H9 (cell line): ENCODE results near the gene RIPK4. TPM values are rescaled to one million over a fixed set of nuclear protein-coding genes. Genes with fewer than 3 reads are reported as not detected.

Experiments
- DNase-seq: peaks from one replicate; pipeline ENCODE4 v3.0.0-alpha.2; 2017
- H2AFZ ChIP-seq: one replicate; pipeline ENCODE4 v1.6.1; 2013; ENCODE audit warnings: mild to moderate bottlenecking, low read length, control low read depth, moderate library complexity
- H2AK5ac ChIP-seq: 2 replicates; pipeline ENCODE4 v1.6.1; 2013; ENCODE audit warnings: low read length, control low read depth, mixed read lengths; ENCODE audit not compliant: insufficient read length
- H2BK120ac ChIP-seq: one replicate; pipeline ENCODE4 v1.6.1; 2013; ENCODE audit warnings: low read depth, mild to moderate bottlenecking, low read length, control low read depth, inconsistent platforms; ENCODE audit not compliant: poor library complexity, severe bottlenecking
- H2BK12ac ChIP-seq: 2 replicates; pipeline ENCODE4 v1.6.1; 2013; ENCODE audit warnings: low read length, control low read depth, mixed read lengths, low read depth; ENCODE audit not compliant: insufficient read length
- H2BK15ac ChIP-seq: 2 replicates; pipeline ENCODE4 v1.6.1; 2013; ENCODE audit warnings: low read depth, low read length, control low read depth
- H2BK20ac ChIP-seq: one replicate; pipeline ENCODE4 v1.6.1; 2013; ENCODE audit warnings: low read depth, mild to moderate bottlenecking, low read length, control low read depth, inconsistent platforms; ENCODE audit not compliant: poor library complexity, severe bottlenecking
- H2BK5ac ChIP-seq: 2 replicates; pipeline ENCODE4 v1.6.1; 2013; ENCODE audit warnings: low read length, control low read depth, mixed read lengths; ENCODE audit not compliant: insufficient read length
- H3K14ac ChIP-seq: 2 replicates; pipeline ENCODE4 v1.6.1; 2013; ENCODE audit warnings: low read length, control low read depth; ENCODE audit not compliant: insufficient read depth
- H3K18ac ChIP-seq: 2 replicates; pipeline ENCODE4 v1.6.1; 2013; ENCODE audit warnings: low read depth, mild to moderate bottlenecking, mixed read lengths, low read length, control low read depth; ENCODE audit not compliant: insufficient read length
- H3K23ac ChIP-seq: 2 replicates; pipeline ENCODE4 v1.6.1; 2013; ENCODE audit warnings: low read length, control low read depth, mixed read lengths, low read depth; ENCODE audit not compliant: insufficient read length
- H3K23me2 ChIP-seq: 2 replicates; pipeline ENCODE4 v1.6.1; 2013; ENCODE audit warnings: low read depth, mild to moderate bottlenecking, mixed read lengths, low read length, control low read depth; ENCODE audit not compliant: insufficient read length, poor library complexity, severe bottlenecking
- H3K27ac ChIP-seq: 2 replicates; pipeline ENCODE4 v1.5.1; 2013; ENCODE audit warnings: low read length, control low read depth, mixed read lengths, low read depth; ENCODE audit not compliant: insufficient read length
- H3K27me3 ChIP-seq: 2 replicates; pipeline ENCODE4 v1.6.1; 2013; ENCODE audit warnings: low read length, control low read depth, inconsistent platforms; ENCODE audit not compliant: insufficient read depth
- H3K4ac ChIP-seq: 2 replicates; pipeline ENCODE4 v1.6.1; 2013; ENCODE audit warnings: low read depth, mild to moderate bottlenecking, control low read depth, inconsistent platforms, low read length, moderate library complexity
- H3K4me1 ChIP-seq: 2 replicates; pipeline ENCODE4 v1.6.1; 2013; ENCODE audit warnings: low read length, control low read depth, inconsistent platforms; ENCODE audit not compliant: insufficient read depth
- H3K4me2 ChIP-seq: 2 replicates; pipeline ENCODE4 v1.6.1; 2013; ENCODE audit warnings: low read length, control low read depth, mixed read lengths; ENCODE audit not compliant: insufficient read length, insufficient read depth
- H3K56ac ChIP-seq: 2 replicates; pipeline ENCODE4 v1.6.1; 2013; ENCODE audit warnings: low read depth, mild to moderate bottlenecking, mixed read lengths, low read length, control low read depth; ENCODE audit not compliant: insufficient read length
- H3K79me1 ChIP-seq: 2 replicates; pipeline ENCODE4 v1.6.1; 2013; ENCODE audit warnings: low read depth, mild to moderate bottlenecking, moderate library complexity, low read length, control low read depth, inconsistent platforms; ENCODE audit not compliant: insufficient read depth, poor library complexity, severe bottlenecking
- H3K79me2 ChIP-seq: 2 replicates; pipeline ENCODE4 v1.6.1; 2013; ENCODE audit warnings: low read length, control low read depth, inconsistent platforms; ENCODE audit not compliant: insufficient read depth
- H3K9ac ChIP-seq: 2 replicates; pipeline ENCODE4 v1.6.1; 2013; ENCODE audit warnings: low read length, control low read depth, mixed read lengths; ENCODE audit not compliant: insufficient read length; ENCODE audit errors: extremely low read depth
- H3K9me3 ChIP-seq: one replicate; pipeline ENCODE4 v1.6.1; 2013; ENCODE audit warnings: low read depth, low read length, inconsistent platforms; ENCODE audit not compliant: control insufficient read depth
- H3T11ph ChIP-seq: one replicate; pipeline ENCODE4 v1.6.1; 2013; ENCODE audit warnings: mild to moderate bottlenecking, low read length, control low read depth, inconsistent platforms
- H4K20me1 ChIP-seq: one replicate; pipeline ENCODE4 v1.6.1; 2013; ENCODE audit not compliant: control insufficient read depth, insufficient read length, insufficient read depth
- H4K5ac ChIP-seq: 2 replicates; pipeline ENCODE4 v1.6.1; 2013; ENCODE audit warnings: low read depth, mild to moderate bottlenecking, mixed read lengths, low read length, control low read depth; ENCODE audit not compliant: insufficient read length
- H4K8ac ChIP-seq: replicated peaks from 2 replicates; pipeline ENCODE4 v1.6.1; 2013; ENCODE audit warnings: low read length, control low read depth, mixed read lengths, low read depth; ENCODE audit not compliant: insufficient read length
- H4K91ac ChIP-seq: 2 replicates; pipeline ENCODE4 v1.6.1; 2013; ENCODE audit warnings: low read depth, mild to moderate bottlenecking, moderate library complexity, mixed read lengths, low read length, control low read depth; ENCODE audit not compliant: insufficient read length
- H3K27ac Mint-ChIP-seq, 3 experiments: 2 replicates in 2 of 3; 3 replicates in 1 of 3; pipeline ENCODE4 v1.8.0; 2020 to 2021; ENCODE audit warnings: mixed read lengths in 3 of 3, mild to moderate bottlenecking in 1 of 3, moderate library complexity in 1 of 3
- H3K27me3 Mint-ChIP-seq: 2 replicates; pipeline ENCODE4 v1.8.0; 2021; ENCODE audit warnings: low read depth, mild to moderate bottlenecking, moderate library complexity, mixed read lengths
- H3K36me3 Mint-ChIP-seq, 3 experiments: 2 replicates in 2 of 3; 3 replicates in 1 of 3; pipeline ENCODE4 v1.8.0; 2020 to 2021; ENCODE audit warnings: low read depth in 3 of 3, mixed read lengths in 3 of 3; ENCODE audit not compliant: insufficient read depth in 1 of 3
- H3K4me1 Mint-ChIP-seq, 2 experiments: 2 replicates each; pipeline ENCODE4 v1.8.0; 2020; ENCODE audit warnings: mixed read lengths in 2 of 2
- H3K4me3 Mint-ChIP-seq, 2 experiments: 2 replicates in 1 of 2; 3 replicates in 1 of 2; pipeline ENCODE4 v1.8.0; 2020 to 2021; ENCODE audit warnings: mild to moderate bottlenecking in 2 of 2, mixed read lengths in 2 of 2, moderate library complexity in 1 of 2
- H3K9me3 Mint-ChIP-seq, 2 experiments: 2 replicates in 1 of 2; 3 replicates in 1 of 2; pipeline ENCODE4 v1.8.0; 2020; ENCODE audit warnings: mild to moderate bottlenecking in 2 of 2, mixed read lengths in 2 of 2, moderate library complexity in 1 of 2
- whole genome bisulfite sequencing: extraction: QIAGEN DNeasy Blood & Tissue Kit; methylation state at CpG from one replicate; pipeline ENCODE4 v1.1.7; 2013; ENCODE audit warnings: missing lambda C conversion rate, low lambda C conversion rate, mixed read lengths; ENCODE audit not compliant: insufficient read length; ENCODE audit errors: extremely low coverage; 5-methylcytosine and 5-hydroxymethylcytosine counted together
- total RNA-seq: library from RNA; stranded (reverse); gene quantifications from 2 replicates; pipeline ENCODE4 v1.2.1, GENCODE V29; 2021
- TF ChIP-seq, protein P1 (sequence below): fragments of 200-600 bp; sonication (generic); conservative IDR thresholded peaks from 3 replicates; pipeline ENCODE4 v1.8.0; 2021; ENCODE audit warnings: antibody characterized with exemption, mild to moderate bottlenecking

The RIPK4 gene
- total RNA-seq, 1 experiment from 2014 or later, result 2.9 TPM

- Histone ChIP-seq H3K4me1 (no peaks in the 10 kb centered on the region), H3K9me3 (no peaks in the 10 kb centered on the region), H4K5ac (no peak overlapping the region), H2BK12ac (no peak overlapping the region), H4K91ac (no peak overlapping the region), H2AK5ac (no peak overlapping the region), H3K79me2 (no peaks in the 10 kb centered on the region), H4K20me1 (no peaks in the 10 kb centered on the region), H3K79me1 (no peaks in the 10 kb centered on the region), H3K4me2 (no peak overlapping the region), H2AFZ (no peak overlapping the region), H2BK15ac (no peak overlapping the region), H3K14ac (no peak overlapping the region), H3K23me2 (no peaks in the 10 kb centered on the region), H3K27ac (no peak overlapping the region), H3K23ac (no peak overlapping the region), H3K18ac (no peak overlapping the region), H2BK5ac (no peak overlapping the region), H3K56ac (no peak overlapping the region), H3K4ac (no peak overlapping the region), H2BK20ac (no peak overlapping the region), H3K27me3 (no peaks in the 10 kb centered on the region), H3K9ac (no peak overlapping the region), H4K8ac (no peak overlapping the region), H3T11ph (no peak overlapping the region), H2BK120ac (no peak overlapping the region)
- Mint-ChIP-seq H3K4me3 (no peak overlapping the region), H3K9me3 (peaks cover 7% of the 10 kb centered on the region in 2 experiments; a peak in 4 of 5 replicates), H3K4me1 (no peaks in the 10 kb centered on the region), H3K27ac (no peak overlapping the region; a peak in 1 of 7 replicates), H3K36me3 (peaks cover 12 to 46% (median 35%) of the 10 kb centered on the region in 3 experiments), H3K27me3 (no peaks in the 10 kb centered on the region)
- no peak for DNase-seq
- TF ChIP-seq, protein P1, sequence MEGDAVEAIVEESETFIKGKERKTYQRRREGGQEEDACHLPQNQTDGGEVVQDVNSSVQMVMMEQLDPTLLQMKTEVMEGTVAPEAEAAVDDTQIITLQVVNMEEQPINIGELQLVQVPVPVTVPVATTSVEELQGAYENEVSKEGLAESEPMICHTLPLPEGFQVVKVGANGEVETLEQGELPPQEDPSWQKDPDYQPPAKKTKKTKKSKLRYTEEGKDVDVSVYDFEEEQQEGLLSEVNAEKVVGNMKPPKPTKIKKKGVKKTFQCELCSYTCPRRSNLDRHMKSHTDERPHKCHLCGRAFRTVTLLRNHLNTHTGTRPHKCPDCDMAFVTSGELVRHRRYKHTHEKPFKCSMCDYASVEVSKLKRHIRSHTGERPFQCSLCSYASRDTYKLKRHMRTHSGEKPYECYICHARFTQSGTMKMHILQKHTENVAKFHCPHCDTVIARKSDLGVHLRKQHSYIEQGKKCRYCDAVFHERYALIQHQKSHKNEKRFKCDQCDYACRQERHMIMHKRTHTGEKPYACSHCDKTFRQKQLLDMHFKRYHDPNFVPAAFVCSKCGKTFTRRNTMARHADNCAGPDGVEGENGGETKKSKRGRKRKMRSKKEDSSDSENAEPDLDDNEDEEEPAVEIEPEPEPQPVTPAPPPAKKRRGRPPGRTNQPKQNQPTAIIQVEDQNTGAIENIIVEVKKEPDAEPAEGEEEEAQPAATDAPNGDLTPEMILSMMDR, result no peak
- no CpG with 5 or more reads among the region's 34 CpGs for WGBS
These were observed 43.2 kb upstream of the RIPK4 start for GRCh38 chr21:41809891-41810596.
